Hematopoietic multipotent progenitor cell treated with erythropoietin and hydrocortisone succinate and interleukin-3 and kit ligand, for 8 days (in vitro differentiated cells): Measurements from ENCODE around the gene PCDHGA2.
A peak's percentile ranks its signal among the peaks of the same experiment; 100 is the strongest.

Experiments
- DNase-seq: peaks from one replicate; pipeline ENCODE4 v3.0.0-alpha.2; 2015

PCDHGA2 gene

GRCh38 chr5:141383345-141383744 lies 44.8 kb downstream of the PCDHGA2 start:
- no peak for DNase-seq

- no peak for DNase-seq
Observed at GRCh38 chr5:141384471-141385267, 46.1 kb downstream of the PCDHGA2 start.

- peak; percentile 24 for DNase-seq
Observed at GRCh38 chr5:141387557-141388311, 49.2 kb downstream of the PCDHGA2 start, which contains the start of gene PCDHGB4. Gene PCDHGB4 (plus strand): TSS chr5:141387698. CDS start chr5:141387885, 187 bp downstream.

GRCh38 chr5:141388661-141389060 lies 50.1 kb downstream of the PCDHGA2 start:
- no peak for DNase-seq

- no peak for DNase-seq
Observed at GRCh38 chr5:141389153-141390042, 50.8 kb downstream of the PCDHGA2 start.

- DNase-seq, result no peak
Observed at GRCh38 chr5:141392429-141393198, 54.1 kb downstream of the PCDHGA2 start, which contains the start of gene PCDHGA8. Gene PCDHGA8 (plus strand): TSS chr5:141392633. CDS start chr5:141392814, 181 bp downstream.
